DND-41 (cell line): ENCODE data around the gene ETDB.

Experiments used
- EZH2 ChIP-seq: IDR thresholded peaks from 3 replicates; pipeline ENCODE4 v1.6.1; 2012; ENCODE audit warnings: borderline replicate concordance, low read depth, mild to moderate bottlenecking, moderate library complexity, low read length, inconsistent platforms; ENCODE audit not compliant: severe bottlenecking
- TF ChIP-seq, protein P1 (sequence below): IDR thresholded peaks from 2 replicates; pipeline ENCODE4 v1.5.1; 2012; ENCODE audit warnings: borderline replicate concordance, low read length, moderate library complexity, mild to moderate bottlenecking; ENCODE audit not compliant: poor library complexity, severe bottlenecking; ENCODE audit errors: extremely low read depth

DNA sequence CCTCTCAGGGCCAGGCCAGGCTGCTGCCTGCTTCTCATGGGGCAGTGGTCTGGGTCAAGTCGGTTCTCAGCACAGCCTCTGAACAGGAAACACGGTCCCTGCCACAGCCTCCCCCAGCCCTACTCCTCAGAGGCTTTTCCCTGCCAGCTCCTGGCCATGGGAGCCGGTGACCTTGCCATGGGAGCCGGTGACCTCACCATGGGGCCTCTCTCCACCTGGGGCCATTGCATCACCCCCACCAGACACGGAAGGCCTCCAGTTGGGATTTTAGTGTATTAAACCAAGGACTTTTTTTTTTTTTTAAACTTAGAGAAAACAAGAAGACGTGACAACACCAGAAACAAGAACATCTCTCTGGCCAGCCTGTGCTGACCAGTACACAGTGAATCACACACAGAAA lies 25.6 kb downstream of the ETDB start:
- TF ChIP-seq, protein P1, sequence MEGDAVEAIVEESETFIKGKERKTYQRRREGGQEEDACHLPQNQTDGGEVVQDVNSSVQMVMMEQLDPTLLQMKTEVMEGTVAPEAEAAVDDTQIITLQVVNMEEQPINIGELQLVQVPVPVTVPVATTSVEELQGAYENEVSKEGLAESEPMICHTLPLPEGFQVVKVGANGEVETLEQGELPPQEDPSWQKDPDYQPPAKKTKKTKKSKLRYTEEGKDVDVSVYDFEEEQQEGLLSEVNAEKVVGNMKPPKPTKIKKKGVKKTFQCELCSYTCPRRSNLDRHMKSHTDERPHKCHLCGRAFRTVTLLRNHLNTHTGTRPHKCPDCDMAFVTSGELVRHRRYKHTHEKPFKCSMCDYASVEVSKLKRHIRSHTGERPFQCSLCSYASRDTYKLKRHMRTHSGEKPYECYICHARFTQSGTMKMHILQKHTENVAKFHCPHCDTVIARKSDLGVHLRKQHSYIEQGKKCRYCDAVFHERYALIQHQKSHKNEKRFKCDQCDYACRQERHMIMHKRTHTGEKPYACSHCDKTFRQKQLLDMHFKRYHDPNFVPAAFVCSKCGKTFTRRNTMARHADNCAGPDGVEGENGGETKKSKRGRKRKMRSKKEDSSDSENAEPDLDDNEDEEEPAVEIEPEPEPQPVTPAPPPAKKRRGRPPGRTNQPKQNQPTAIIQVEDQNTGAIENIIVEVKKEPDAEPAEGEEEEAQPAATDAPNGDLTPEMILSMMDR, result no peak
- TF ChIP-seq EZH2, result no peak
